H1 (cell line): ENCODE data around the gene PAF1. TPM values are rescaled to one million over a fixed set of nuclear protein-coding genes. Genes with fewer than 3 reads are reported as not detected.

Source experiments
- CTCF ChIA-PET: fragments of 300-600 bp; sonication (Branson Sonifier 250); formaldehyde crosslinking; loops from one replicate; lab custom pipeline; 2021; ENCODE audit not compliant: partially characterized antibody; lab: Charles Lee
- POLR2A ChIA-PET: fragments of 300-600 bp; sonication (Branson Sonifier 250); formaldehyde crosslinking; loops from one replicate; lab custom pipeline; 2021; ENCODE audit warnings: inconsistent platforms; ENCODE audit not compliant: partially characterized antibody; lab: Charles Lee
- DNase-seq, 2 experiments: peaks; one replicate each; pipeline versions ENCODE4 v3.0.0 to v3.0.0-alpha.2; 2010 to 2022; ENCODE audit warnings: low spot score in 2 of 2, low read depth in 1 of 2, mixed read lengths in 1 of 2
- FAIRE-seq: peaks from 2 replicates; lab custom pipeline; 2011; peaks lifted over from hg19 to GRCh38; lab: Jason Lieb, UNC
- H2AFZ ChIP-seq: 2 replicates; pipeline ENCODE4 v1.8.1; 2012; ENCODE audit warnings: low read length, inconsistent platforms
- H2AK5ac ChIP-seq: 2 replicates; pipeline ENCODE4 v1.6.1; 2013; ENCODE audit warnings: low read depth, low read length
- H2BK120ac ChIP-seq: replicated peaks from 2 replicates; pipeline ENCODE3; 2013; ENCODE audit warnings: low read depth, low read length, inconsistent platforms
- H2BK12ac ChIP-seq: 2 replicates; pipeline ENCODE4 v1.6.1; 2013; ENCODE audit warnings: low read depth, low read length
- H2BK15ac ChIP-seq: 2 replicates; pipeline ENCODE4 v1.6.1; 2013; ENCODE audit warnings: low read length
- H2BK20ac ChIP-seq: 2 replicates; pipeline ENCODE4 v1.6.1; 2013; ENCODE audit warnings: low read length
- H2BK5ac ChIP-seq: 2 replicates; pipeline ENCODE4 v1.6.1; 2013; ENCODE audit warnings: low read depth, low read length
- H3K14ac ChIP-seq: 2 replicates; pipeline ENCODE4 v1.6.1; 2013; ENCODE audit warnings: inconsistent platforms; ENCODE audit not compliant: insufficient read length
- H3K18ac ChIP-seq: 2 replicates; pipeline ENCODE4 v1.6.1; 2013; ENCODE audit warnings: low read length; ENCODE audit errors: extremely low read depth
- H3K23ac ChIP-seq: 2 replicates; pipeline ENCODE4 v1.6.1; 2013; ENCODE audit warnings: inconsistent platforms; ENCODE audit not compliant: insufficient read length
- H3K23me2 ChIP-seq: 2 replicates; pipeline ENCODE4 v1.6.1; 2013; ENCODE audit warnings: low read depth, low read length
- H3K27ac ChIP-seq: 2 replicates; pipeline ENCODE4 v1.6.1; 2011; ENCODE audit warnings: low read depth, low read length, inconsistent platforms
- H3K27me3 ChIP-seq, 4 experiments: replicated peaks in 1 of 4; 1 replicate in 1 of 4; 2 replicates in 3 of 4; pipeline versions ENCODE4 v1.6.1 to v1.8.1; 2011 to 2013; ENCODE audit warnings: low read length in 3 of 4, mild to moderate bottlenecking in 3 of 4, inconsistent platforms in 2 of 4, mixed read lengths in 2 of 4, moderate library complexity in 1 of 4; ENCODE audit not compliant: control insufficient read depth in 3 of 4, insufficient read depth in 3 of 4; ENCODE audit errors: extremely low read depth in 1 of 4
- H3K36me3 ChIP-seq, 4 experiments: 2 replicates each; pipeline versions ENCODE4 v1.6.1 to v1.8.1; 2011 to 2013; ENCODE audit warnings: mild to moderate bottlenecking in 4 of 4, low read length in 3 of 4, moderate library complexity in 2 of 4, control low read depth in 1 of 4, inconsistent platforms in 1 of 4; ENCODE audit not compliant: insufficient read depth in 4 of 4, control insufficient read depth in 2 of 4
- H3K4ac ChIP-seq: replicated peaks from 2 replicates; pipeline ENCODE3; 2013; ENCODE audit warnings: low read length, low read depth, mixed read lengths, inconsistent platforms; ENCODE audit not compliant: insufficient read length
- H3K4me1 ChIP-seq, 4 experiments: replicated peaks in 1 of 4; 1 replicate in 1 of 4; 2 replicates in 3 of 4; pipeline versions ENCODE4 v1.6.1 to v1.8.1; 2011 to 2013; ENCODE audit warnings: low read length in 3 of 4, inconsistent platforms in 2 of 4, mixed read lengths in 1 of 4; ENCODE audit not compliant: insufficient read depth in 4 of 4, control insufficient read depth in 3 of 4
- H3K4me2 ChIP-seq, 2 experiments: 2 replicates each; pipeline versions ENCODE4 v1.6.1 to v1.8.1; 2011 to 2013; ENCODE audit warnings: low read depth in 2 of 2, low read length in 2 of 2, control low read depth in 1 of 2, inconsistent platforms in 1 of 2, mild to moderate bottlenecking in 1 of 2; ENCODE audit not compliant: insufficient read depth in 1 of 2
- H3K4me3 ChIP-seq, 4 experiments: fragments of 200-600, 300-600 bp in 1 of 4; sonication (generic), shearing (Covaris generic), sonication (Bioruptor Twin) in 1 of 4; 2 replicates each; pipeline versions ENCODE4 v1.5.1 to v1.8.1; 2011 to 2016; ENCODE audit warnings: low read length in 4 of 4, low read depth in 3 of 4, control low read depth in 2 of 4, inconsistent platforms in 2 of 4, mild to moderate bottlenecking in 2 of 4, mixed read lengths in 1 of 4, moderate library complexity in 1 of 4; ENCODE audit not compliant: insufficient read depth in 2 of 4; ENCODE audit errors: extremely low read depth in 1 of 4
- H3K56ac ChIP-seq: replicated peaks from 2 replicates; pipeline ENCODE3; 2013; ENCODE audit warnings: low read depth, mild to moderate bottlenecking, mixed read lengths, low read length, inconsistent platforms; ENCODE audit not compliant: insufficient read length
- H3K79me1 ChIP-seq: 2 replicates; pipeline ENCODE4 v1.6.1; 2013; ENCODE audit warnings: low read depth, low read length, control low read depth
- H3K79me2 ChIP-seq, 2 experiments: 2 replicates each; pipeline versions ENCODE4 v1.6.1 to v1.8.1; 2012 to 2013; ENCODE audit warnings: low read length in 2 of 2, mild to moderate bottlenecking in 2 of 2, inconsistent platforms in 1 of 2; ENCODE audit not compliant: insufficient read depth in 2 of 2, control insufficient read depth in 1 of 2
- H3K9ac ChIP-seq, 4 experiments: replicated peaks in 1 of 4; 1 replicate in 1 of 4; 2 replicates in 3 of 4; pipeline versions ENCODE4 v1.6.1 to v1.8.1; 2011 to 2013; ENCODE audit warnings: low read depth in 3 of 4, low read length in 3 of 4, control low read depth in 2 of 4, mild to moderate bottlenecking in 2 of 4, moderate library complexity in 2 of 4, inconsistent platforms in 1 of 4; ENCODE audit errors: extremely low read depth in 1 of 4
- H3K9me3 ChIP-seq, 2 experiments: 2 replicates each; pipeline versions ENCODE4 v1.6.1 to v1.8.1; 2012 to 2013; ENCODE audit warnings: mild to moderate bottlenecking in 2 of 2, moderate library complexity in 2 of 2, control low read depth in 1 of 2, inconsistent platforms in 1 of 2, low read depth in 1 of 2, low read length in 1 of 2, mixed read lengths in 1 of 2; ENCODE audit not compliant: insufficient read depth in 2 of 2
- H4K20me1 ChIP-seq, 2 experiments: replicated peaks in 1 of 2; 2 replicates each; pipeline versions ENCODE3 to v1.8.1; 2011 to 2013; ENCODE audit warnings: inconsistent platforms in 2 of 2, low read length in 2 of 2, mild to moderate bottlenecking in 1 of 2; ENCODE audit not compliant: insufficient read depth in 2 of 2, control insufficient read depth in 1 of 2
- H4K5ac ChIP-seq: 2 replicates; pipeline ENCODE4 v1.6.1; 2013; ENCODE audit warnings: low read length, low read depth, mixed read lengths, inconsistent platforms; ENCODE audit not compliant: insufficient read length
- H4K8ac ChIP-seq: 2 replicates; pipeline ENCODE4 v1.8.0; 2013; ENCODE audit warnings: mild to moderate bottlenecking, moderate library complexity, low read length, inconsistent platforms; ENCODE audit not compliant: insufficient read depth; ENCODE audit errors: extremely low read depth
- H4K91ac ChIP-seq: replicated peaks from 2 replicates; pipeline ENCODE3; 2013; ENCODE audit warnings: low read length, mixed read lengths, inconsistent platforms; ENCODE audit not compliant: insufficient read length
- CTCF ChIP-seq, 3 experiments: IDR thresholded peaks; 1 replicate in 2 of 3; 2 replicates in 1 of 3; pipeline versions ENCODE4 v1.5.1 to v1.6.1; 2011; ENCODE audit warnings: low read length in 3 of 3, mild to moderate bottlenecking in 3 of 3, inconsistent platforms in 2 of 3, low read depth in 1 of 3, moderate library complexity in 1 of 3; ENCODE audit not compliant: insufficient read depth in 1 of 3; ENCODE audit errors: control extremely low read depth in 1 of 3
- KDM4A ChIP-seq: IDR thresholded peaks from one replicate; pipeline ENCODE4 v1.7.1; 2012; ENCODE audit warnings: low read depth, mild to moderate bottlenecking, moderate library complexity, low read length, inconsistent platforms; ENCODE audit not compliant: severe bottlenecking
- POLR2A ChIP-seq, 2 experiments: IDR thresholded peaks; 1 replicate in 1 of 2; 2 replicates in 1 of 2; pipeline ENCODE4 v1.6.1; 2011; ENCODE audit warnings: low read depth in 2 of 2, low read length in 2 of 2, mild to moderate bottlenecking in 2 of 2; ENCODE audit errors: control extremely low read depth in 1 of 2
- RAD21 ChIP-seq, 2 experiments: IDR thresholded peaks in 1 of 2; conservative IDR thresholded peaks in 1 of 2; 2 replicates each; pipeline ENCODE4 v1.6.1; 2011; ENCODE audit warnings: low read depth in 2 of 2, low read length in 2 of 2, improper control_type of control experiment in 1 of 2, inconsistent platforms in 1 of 2, mild to moderate bottlenecking in 1 of 2, moderate library complexity in 1 of 2
- SP1 ChIP-seq: IDR thresholded peaks from 2 replicates; pipeline ENCODE4 v1.6.1; 2011; ENCODE audit warnings: low read depth, low read length
- TEAD4 ChIP-seq: IDR thresholded peaks from 2 replicates; pipeline ENCODE4 v1.6.1; 2012; ENCODE audit warnings: low read depth, low read length, inconsistent platforms, mixed read lengths
- WGBS, 2 experiments: shearing (Covaris generic) in 1 of 2; methylation state at CpG; one replicate each; pipeline versions ENCODE4 v1.1.6 to v1.1.7; 2013 to 2015; ENCODE audit warnings: low lambda C conversion rate in 2 of 2, mixed read lengths in 2 of 2, inconsistent platforms in 1 of 2, low coverage in 1 of 2, missing lambda C conversion rate in 1 of 2; ENCODE audit not compliant: insufficient replicate concordance in 2 of 2, insufficient coverage in 1 of 2, insufficient read length in 1 of 2; ENCODE audit errors: extremely low coverage in 1 of 2, missing lambda C conversion rate in 1 of 2; 5-methylcytosine and 5-hydroxymethylcytosine counted together
- polyA plus RNA-seq, 7 experiments: library from polyadenylated mRNA; depleted of rRNA in 3 of 7; stranded (reverse) in 5 of 7; unstranded in 2 of 7; fragments of >200 nt in 5 of 7; fragments of 200-250 nt in 2 of 7; gene quantifications; 1 replicate in 5 of 7; 2 replicates in 1 of 7; 4 replicates in 1 of 7; pipeline versions ENCODE4 v1.2.1 to v1.2.3, GENCODE V29; 2011 to 2013; ENCODE audit warnings: missing spikeins in 2 of 7, mixed read lengths in 2 of 7
- total RNA-seq: library from RNA; stranded (reverse); fragmentation: NEBNext Ultra II Directional; extraction: Animal tissue kit (Norgen Biotek cat#: 25700); gene quantifications from 2 replicates; pipeline ENCODE4 v1.2.1, GENCODE V29; 2021

PAF1 gene
- total and polyA plus RNA-seq, 2 of the 8 experiments (the other 6 are each of a cell fraction or from before 2014, with no cell fraction given), result 31.4 to 58.6 TPM

GRCh38 chr19:39415111-39416046 is 24.5 kb upstream of the PAF1 start:
- Histone ChIP-seq H4K5ac (no peak overlapping the region), H3K4me2 (peak overlapping the region; percentile 84 to 86; a peak in 3 of 4 replicates), H3K79me2 (peaks cover 6 to 17% of the 10 kb centered on the region in 2 experiments; a peak in 3 of 4 replicates), H3K79me1 (no peaks in the 10 kb centered on the region; the same call in 1 of the 2 replicates), H3K23me2 (peaks cover 13% of the 10 kb centered on the region), H3K56ac (no peak overlapping the region), H3K9me3 (no peaks in the 10 kb centered on the region), H3K27ac (no peak overlapping the region), H2AK5ac (no peak overlapping the region), H2BK20ac (no peak overlapping the region), H3K4me1 (peaks cover 4 to 27% (median 15%) of the 10 kb centered on the region in 4 experiments; a peak in 6 of 7 replicates), H3K36me3 (peaks cover 5 to 22% (median 10%) of the 10 kb centered on the region in 4 experiments), H3K27me3 (no peaks in the 10 kb centered on the region), H3K4me3 (peak overlapping the region in 2 of 4 experiments; percentile 94 to 97; a peak in 3 of 8 replicates), H3K4ac (no peak overlapping the region), H3K9ac (no peak overlapping the region), H2BK15ac (no peak overlapping the region), H4K20me1 (peaks cover 7 to 22% of the 10 kb centered on the region in 2 experiments), H4K8ac (peak overlapping the region; percentile 18; the same call in 1 of the 2 replicates), H3K14ac (no peak overlapping the region), H4K91ac (no peak overlapping the region), H3K23ac (no peak overlapping the region), H2BK120ac (no peak overlapping the region), H3K18ac (no peak overlapping the region), H2BK5ac (no peak overlapping the region; the same call in 1 of the 2 replicates), H2AFZ (no peak overlapping the region), H2BK12ac (no peak overlapping the region)
- TF ChIP-seq CTCF (IDR thresholded peaks at IDR 0.05; ENCODE audit: control extremely low read depth in 1 of 3, insufficient read depth in 1 of 3, low read depth in 1 of 3, low read length in 3 of 3), result peak; percentile 40 to 86 (median 54)
- TF ChIP-seq TEAD4, result no peak
- no peak for TF ChIP-seq KDM4A
- TF ChIP-seq RAD21 (IDR thresholded peaks at IDR 0.05 in 1 of 2, conservative IDR thresholded peaks at IDR 0.05 in 1 of 2; ENCODE audit: low read depth in 2 of 2, low read length in 2 of 2), result peak; percentile 49 to 66
- TF ChIP-seq POLR2A (IDR thresholded peaks at IDR 0.05; ENCODE audit: control extremely low read depth in 1 of 2, low read depth in 2 of 2, low read length in 2 of 2), result peak in 1 of 2 experiments; percentile 65; a peak in 2 of 3 replicates
- no peak for TF ChIP-seq SP1
- FAIRE-seq (peak; percentile 50), DNase-seq (peak in 1 of 2 experiments; percentile 67)
- WGBS, 2 experiments, result 78% methylated on average over 34 of the region's 35 CpGs; no CpG with 5 or more reads in 1 of the 2 experiments
- POLR2A ChIA-PET, result interaction anchor here (0.6 to 25.7 kb wide), 10 partner anchors 8 to 104 kb away, joined by 3 to 1154 read pairs (median 6); partner anchors contain the start of genes MED29, PAF1, RPS16 and SAMD4B
- CTCF ChIA-PET, result interaction anchor here (0.7 to 2.3 kb wide), 14 partner anchors 8 to 128 kb away, joined by 3 to 13 read pairs (median 6); partner anchors contain the start of genes RPS16 and SELENOV
